Measurements from ENCODE around the gene ANKH.

Gene ANKH

DNA sequence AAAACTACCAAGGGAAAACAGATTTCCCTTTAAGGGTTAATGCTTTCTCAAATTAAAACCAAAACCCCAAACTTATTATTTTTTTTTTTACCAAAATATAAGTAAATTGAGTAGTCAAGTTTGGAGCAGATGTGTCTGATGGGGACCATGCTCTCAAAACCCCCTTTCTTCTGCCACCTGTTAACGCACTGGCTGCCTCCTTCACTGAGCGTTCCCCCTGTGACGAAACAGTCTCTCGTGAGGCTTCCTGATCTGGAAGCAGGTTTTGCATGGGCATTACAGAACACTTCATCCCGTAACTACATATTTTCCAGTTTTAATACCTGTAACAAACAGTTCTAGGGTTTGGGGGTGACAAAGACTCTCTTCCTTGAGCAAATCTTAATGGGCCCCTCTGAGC is 59.4 kb downstream of the ANKH start:
- TF ChIP-seq, protein P1, sequence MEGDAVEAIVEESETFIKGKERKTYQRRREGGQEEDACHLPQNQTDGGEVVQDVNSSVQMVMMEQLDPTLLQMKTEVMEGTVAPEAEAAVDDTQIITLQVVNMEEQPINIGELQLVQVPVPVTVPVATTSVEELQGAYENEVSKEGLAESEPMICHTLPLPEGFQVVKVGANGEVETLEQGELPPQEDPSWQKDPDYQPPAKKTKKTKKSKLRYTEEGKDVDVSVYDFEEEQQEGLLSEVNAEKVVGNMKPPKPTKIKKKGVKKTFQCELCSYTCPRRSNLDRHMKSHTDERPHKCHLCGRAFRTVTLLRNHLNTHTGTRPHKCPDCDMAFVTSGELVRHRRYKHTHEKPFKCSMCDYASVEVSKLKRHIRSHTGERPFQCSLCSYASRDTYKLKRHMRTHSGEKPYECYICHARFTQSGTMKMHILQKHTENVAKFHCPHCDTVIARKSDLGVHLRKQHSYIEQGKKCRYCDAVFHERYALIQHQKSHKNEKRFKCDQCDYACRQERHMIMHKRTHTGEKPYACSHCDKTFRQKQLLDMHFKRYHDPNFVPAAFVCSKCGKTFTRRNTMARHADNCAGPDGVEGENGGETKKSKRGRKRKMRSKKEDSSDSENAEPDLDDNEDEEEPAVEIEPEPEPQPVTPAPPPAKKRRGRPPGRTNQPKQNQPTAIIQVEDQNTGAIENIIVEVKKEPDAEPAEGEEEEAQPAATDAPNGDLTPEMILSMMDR (IDR thresholded peaks at IDR 0.05; ENCODE audit: low read depth, low read length): no peak
- no peak for DNase-seq (ENCODE audit: low read depth in 2 of 2)

DNA sequence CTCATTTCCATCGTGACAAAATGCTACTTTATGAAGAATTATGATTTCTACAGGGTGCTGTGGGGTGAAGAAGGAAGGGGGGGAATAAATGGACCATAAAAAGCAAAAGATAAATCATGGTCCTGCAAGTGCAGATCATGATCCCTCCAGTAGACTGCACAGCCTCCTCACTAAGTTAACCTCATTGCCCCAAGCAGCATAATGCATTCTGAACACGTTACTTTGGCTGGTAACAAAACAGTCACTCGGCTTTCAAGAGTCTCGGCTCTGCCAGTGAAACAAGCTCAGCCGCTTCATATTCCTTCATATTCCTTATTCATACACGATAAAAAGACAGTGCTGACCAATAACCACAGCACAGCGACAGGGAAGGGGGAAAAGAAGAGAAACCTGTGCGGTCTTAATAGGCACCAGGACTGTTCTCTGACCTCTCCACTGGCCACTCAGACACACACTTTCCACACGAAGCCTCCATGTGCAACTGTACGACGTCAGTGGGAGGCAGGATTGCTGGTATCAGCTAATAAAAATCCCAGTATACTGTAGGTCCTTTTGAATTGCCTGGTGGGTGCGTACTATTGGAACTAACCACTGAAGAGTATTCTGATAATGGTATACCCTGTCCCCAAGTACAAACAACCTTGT is 60.5 kb downstream of the ANKH start:
- no peak for DNase-seq (ENCODE audit: low read depth in 2 of 2)
- TF ChIP-seq, protein P1 (IDR thresholded peaks at IDR 0.05; ENCODE audit: low read depth, low read length): no peak
- no peak overlapping the region for H3K4me3 ChIP-seq (replicated peaks in 1 of 2; ENCODE audit: low read depth in 2 of 2, low read length in 2 of 2)

More for the DNA sequence above, 59.4 kb downstream of the ANKH start:
- no peak overlapping the region for H3K4me3 ChIP-seq (replicated peaks in 1 of 2; ENCODE audit: low read depth in 2 of 2, low read length in 2 of 2)

DNA sequence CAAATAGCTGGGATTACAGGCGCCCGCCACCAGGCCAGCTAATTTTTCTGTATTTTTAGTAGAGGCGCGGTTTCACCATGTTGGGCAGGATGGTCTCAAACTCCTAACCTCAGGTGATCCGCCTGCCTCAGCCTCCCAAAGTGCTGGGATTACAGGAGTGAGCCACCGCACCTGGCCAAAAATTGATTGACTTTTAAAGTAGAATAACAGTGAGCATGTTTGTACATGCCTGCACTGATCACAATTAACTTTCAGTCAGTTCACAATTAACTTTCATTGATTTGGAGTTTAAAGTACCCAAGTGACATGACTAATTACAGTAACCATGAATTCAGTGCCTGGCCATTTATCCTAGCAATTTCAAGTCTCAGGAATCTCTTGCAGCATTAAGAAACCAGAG is 61.3 kb downstream of the ANKH start:
- no peak overlapping the region for H3K4me3 ChIP-seq (replicated peaks in 1 of 2; ENCODE audit: low read depth in 2 of 2, low read length in 2 of 2)
- TF ChIP-seq, protein P1 (IDR thresholded peaks at IDR 0.05; ENCODE audit: low read depth, low read length): no peak
- no peak for DNase-seq (ENCODE audit: low read depth in 2 of 2)

DNA sequence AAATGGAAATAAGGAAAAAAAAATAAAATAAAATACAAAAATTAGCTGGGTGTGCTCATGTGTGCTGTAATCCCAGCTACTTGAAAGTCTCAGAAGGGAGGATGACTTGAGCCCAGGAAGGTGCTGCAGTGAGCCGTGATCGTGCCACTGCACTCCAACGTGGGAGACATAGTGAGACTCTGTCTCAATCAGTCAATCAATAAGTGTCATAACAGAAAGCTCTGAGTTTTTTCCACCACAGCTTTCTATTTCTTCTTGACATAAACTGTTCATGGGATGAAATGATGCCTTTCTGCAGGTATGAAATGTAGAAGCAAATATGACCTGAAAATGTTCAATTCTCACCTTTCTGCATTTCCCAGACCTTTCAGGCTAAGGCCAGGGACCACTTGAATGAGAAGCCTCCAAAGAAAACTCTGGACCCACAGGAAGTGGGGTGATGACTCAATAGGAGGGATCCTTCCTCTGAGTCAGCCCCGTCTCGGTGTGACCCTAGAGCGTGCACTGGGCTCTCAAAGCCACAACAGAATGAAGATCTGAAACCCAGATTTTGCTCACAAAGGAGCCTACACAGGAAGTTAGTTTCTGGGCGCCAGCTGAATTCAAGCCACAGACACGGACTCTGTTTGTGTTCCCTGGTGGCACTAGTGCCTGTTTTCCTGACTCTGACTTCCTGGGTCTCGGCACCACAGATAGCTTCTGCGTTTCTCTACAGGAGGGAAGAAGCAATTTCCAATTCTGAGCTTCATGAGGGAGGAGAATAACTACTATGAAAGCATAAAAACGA is 62.0 kb downstream of the ANKH start:
- DNase-seq (ENCODE audit: low read depth in 2 of 2): peak; percentile 71 to 94
- peak overlapping the region; percentile 4 to 25 for H3K4me3 ChIP-seq (replicated peaks in 1 of 2; ENCODE audit: low read depth in 2 of 2, low read length in 2 of 2)
- TF ChIP-seq, protein P1 (IDR thresholded peaks at IDR 0.05; ENCODE audit: low read depth, low read length): no peak

DNA sequence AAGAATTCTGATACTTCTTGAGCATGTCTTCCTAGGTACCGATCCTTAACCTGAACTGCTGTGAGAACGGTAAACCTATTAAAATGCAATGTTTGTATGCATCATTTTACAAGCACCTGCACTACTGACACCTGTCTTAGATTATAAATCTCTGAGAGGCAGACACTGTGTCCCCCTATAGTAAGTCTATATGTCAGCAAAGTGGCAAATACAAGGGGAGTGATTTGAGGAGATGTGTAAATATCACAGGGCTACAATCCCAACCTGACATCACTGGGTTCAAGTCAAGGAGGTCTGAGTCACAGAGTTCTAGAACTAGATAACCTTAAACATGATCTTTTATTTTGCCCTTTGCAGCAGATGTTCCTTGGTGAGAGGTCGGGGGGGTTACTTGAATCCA is 64.1 kb downstream of the ANKH start:
- DNase-seq (ENCODE audit: low read depth in 2 of 2): no peak
- TF ChIP-seq, protein P1 (IDR thresholded peaks at IDR 0.05; ENCODE audit: low read depth, low read length): no peak

DNA sequence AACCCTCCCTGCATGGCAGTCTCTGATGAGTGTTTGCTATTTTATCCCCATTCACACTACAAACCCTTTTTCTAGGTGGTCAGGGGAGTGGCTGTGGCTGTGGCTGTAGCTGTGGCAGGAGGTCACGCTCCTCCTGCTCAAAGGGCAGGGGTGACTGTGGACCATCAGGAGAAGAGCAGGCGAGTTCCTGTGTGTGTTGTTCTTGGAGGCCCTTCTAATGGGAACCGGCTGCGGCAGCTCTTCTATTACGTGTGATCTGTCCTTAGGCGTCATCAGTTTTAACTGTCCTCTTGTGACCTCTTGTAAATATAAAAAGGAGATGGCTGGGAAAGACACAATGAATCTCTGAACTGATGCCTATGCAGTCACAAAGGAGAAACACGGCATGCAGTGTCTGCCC is 65.1 kb downstream of the ANKH start:
- TF ChIP-seq, protein P1 (IDR thresholded peaks at IDR 0.05; ENCODE audit: low read depth, low read length): no peak
- DNase-seq (ENCODE audit: low read depth in 2 of 2): peak; percentile 74 to 93
- no peak overlapping the region for H3K4me3 ChIP-seq (replicated peaks in 1 of 2; ENCODE audit: low read depth in 2 of 2, low read length in 2 of 2)

More for the DNA sequence above, 64.1 kb downstream of the ANKH start:
- H3K4me3 ChIP-seq (replicated peaks in 1 of 2; ENCODE audit: low read depth in 2 of 2, low read length in 2 of 2): no peak overlapping the region

Data from cardiac fibroblast (primary cell).